CD4-positive, alpha-beta T cell treated with Interleukin-15 for 4 hours (primary cell): ENCODE measurements around the gene RAPGEF5.
"Not testable (repeated sequence)": the region's sequence is repeated elsewhere in the genome, so short reads cannot be mapped to it uniquely, and the experiment has no call there.

Experiments
- DNase-seq: peaks from one replicate; pipeline ENCODE4 v3.0.0-alpha.2; 2020; ENCODE audit warnings: low spot score

The RAPGEF5 gene

GRCh38 chr7:22080219-22080618, 276.7 kb downstream of the RAPGEF5 start:
- not testable (repeated sequence) for DNase-seq

GRCh38 chr7:22078872-22079271, 278.1 kb downstream of the RAPGEF5 start:
- DNase-seq = not testable (repeated sequence)

- DNase-seq = no peak
Measured at GRCh38 chr7:22075561-22075960, 281.4 kb downstream of the RAPGEF5 start.

GRCh38 chr7:22074897-22075296, 282.1 kb downstream of the RAPGEF5 start:
- no peak for DNase-seq
